NOMO-1 treated with dmso at 0.1 percent for 144 hours (cell line): ENCODE measurements around the gene RPEL1.

ENCODE experiments used
- DNase-seq: peaks from one replicate; lab custom pipeline; 2025; ENCODE audit not compliant: unreplicated experiment; lab: John Stamatoyannopoulos, UW

RPEL1 gene

DNA sequence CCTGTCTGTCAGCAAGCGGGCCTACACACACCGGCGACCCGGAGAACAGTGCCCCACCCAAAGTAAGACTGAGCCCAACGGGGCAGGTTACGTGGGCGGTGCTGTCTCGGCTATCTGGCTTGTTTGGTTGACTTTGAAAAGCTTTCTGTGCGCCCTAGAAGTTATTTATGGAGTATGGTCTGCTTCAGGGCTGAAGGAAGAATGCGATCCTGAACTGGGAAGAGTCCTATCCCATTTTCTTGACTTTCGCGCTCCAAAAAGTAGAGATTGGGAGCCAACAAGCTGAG lies 32.8 kb downstream of the RPEL1 start:
- DNase-seq: no peak

GRCh38 chr10:103278862-103279298 lies 33.2 kb downstream of the RPEL1 start:
- no peak for DNase-seq

GRCh38 chr10:103280031-103280430 lies 34.3 kb downstream of the RPEL1 start:
- DNase-seq: no peak

- no peak for DNase-seq
These were observed 34.8 kb downstream of the RPEL1 start for GRCh38 chr10:103280506-103280905.

DNA sequence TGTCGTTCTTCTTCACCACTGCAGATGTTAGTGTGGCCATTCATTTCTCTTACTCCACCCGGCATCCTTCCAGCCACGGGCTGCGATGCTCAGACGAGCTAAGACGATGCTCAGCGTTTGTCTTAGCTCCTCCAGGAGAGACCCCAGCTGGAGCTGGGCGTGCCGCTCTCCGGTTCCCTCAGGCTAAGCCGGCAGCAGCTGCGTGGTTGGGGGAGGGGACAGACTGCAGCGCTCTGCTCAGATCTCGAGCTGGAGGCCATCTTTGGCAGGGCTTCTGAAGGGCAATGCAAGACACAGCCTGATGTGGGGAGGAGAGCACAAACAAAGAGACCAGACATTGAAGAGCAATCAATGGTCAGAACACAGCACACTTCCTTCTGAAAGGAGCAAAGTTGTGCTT lies 36.1 kb downstream of the RPEL1 start:
- DNase-seq: no peak

- DNase-seq: no peak
These were observed 37.3 kb downstream of the RPEL1 start for GRCh38 chr10:103282961-103283360.

DNA sequence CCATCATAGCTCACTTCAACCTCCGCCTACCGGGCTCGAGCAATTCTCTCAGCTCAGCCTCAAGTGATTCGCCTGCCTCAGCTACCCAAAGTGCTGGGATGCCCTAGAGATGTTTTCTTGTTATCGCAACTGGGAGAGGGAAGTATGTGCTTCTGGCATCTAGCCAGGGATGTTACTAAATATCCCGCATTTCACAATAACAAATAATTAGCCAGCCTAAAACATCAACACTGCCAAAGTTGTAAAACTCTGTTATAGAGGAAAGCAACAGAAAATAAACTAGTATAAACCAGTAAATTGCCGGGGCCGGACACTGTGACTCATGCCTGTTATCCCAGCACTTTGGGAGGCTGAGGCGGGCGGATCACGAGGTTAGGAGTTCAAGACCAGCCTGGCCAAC lies 38.5 kb downstream of the RPEL1 start:
- DNase-seq: peak; percentile 61

DNA sequence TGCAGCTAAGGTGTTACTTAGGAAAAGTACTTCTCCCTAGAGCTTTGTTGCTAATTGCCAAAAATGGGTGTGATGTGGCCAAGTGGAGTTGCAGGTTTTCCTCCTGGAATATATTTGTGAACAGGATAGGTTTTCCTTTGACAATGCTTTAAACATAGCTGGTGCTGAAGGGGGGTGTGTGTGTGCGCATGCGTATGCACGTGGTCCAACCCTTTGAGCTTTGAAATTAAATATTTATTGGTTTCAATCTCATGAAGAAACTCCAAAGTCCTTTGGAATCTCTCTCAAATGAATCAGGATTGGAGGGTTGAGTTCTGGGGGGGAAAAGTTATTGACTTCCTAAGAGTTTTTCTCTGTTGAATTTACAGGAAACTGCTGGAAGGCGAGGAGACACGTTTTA lies 42.3 kb downstream of the RPEL1 start:
- DNase-seq: no peak

DNA sequence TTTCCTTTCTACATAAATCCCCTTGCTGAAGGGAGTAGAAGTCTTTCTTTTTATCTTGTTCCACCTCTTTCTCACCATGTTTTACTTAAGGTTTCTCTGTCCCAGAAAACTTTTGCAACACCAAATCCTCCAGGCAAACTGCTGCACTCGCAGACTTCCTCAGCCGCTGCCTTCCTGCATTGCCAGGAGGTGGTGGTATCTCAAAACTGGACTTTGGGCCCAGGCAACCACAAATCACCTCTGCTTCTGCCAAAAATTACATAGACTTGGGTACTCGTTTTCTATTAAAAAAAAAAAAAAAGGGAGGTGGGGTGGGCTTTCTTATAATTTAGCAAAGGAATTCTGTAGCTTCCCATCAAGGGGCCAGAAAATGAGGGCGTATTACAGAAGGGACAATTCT lies 45.9 kb downstream of the RPEL1 start:
- DNase-seq: no peak

DNA sequence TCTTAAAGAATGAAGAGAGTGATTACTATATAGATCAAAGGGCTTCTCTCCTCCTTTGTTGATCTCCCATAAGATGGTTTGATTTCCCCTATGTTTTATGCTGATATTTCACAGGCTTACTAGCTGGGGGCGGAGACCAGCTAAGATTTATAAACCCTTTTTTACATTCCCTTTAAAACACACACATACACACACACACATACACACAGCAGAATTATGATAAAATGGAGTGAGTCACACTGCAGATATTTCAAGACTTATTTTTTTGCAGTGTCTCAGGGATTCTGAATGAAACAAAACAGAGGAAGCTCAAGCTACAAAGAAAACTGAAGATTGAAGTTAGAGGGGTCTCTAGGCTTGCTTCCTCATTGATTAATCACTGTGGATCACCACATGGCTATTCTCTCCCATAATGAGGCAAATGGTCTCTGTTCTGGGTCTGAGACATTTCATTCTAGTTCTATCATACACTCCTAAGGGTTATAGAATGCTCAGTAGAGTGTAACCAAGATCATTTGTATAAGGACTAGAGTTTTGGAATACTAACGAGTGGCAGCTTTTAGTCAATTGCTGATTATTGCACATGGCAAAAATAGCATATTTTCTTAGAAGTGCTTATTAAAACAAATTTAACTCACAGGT lies 49.8 kb downstream of the RPEL1 start:
- DNase-seq: no peak
